Tibial nerve (tissue), 4 donors: ENCODE results near the gene PKNOX1. TPM values are rescaled to one million over a fixed set of nuclear protein-coding genes. Genes with fewer than 3 reads are reported as not detected.
"Not testable (repeated sequence)": the region's sequence is repeated elsewhere in the genome, so short reads cannot be mapped to it uniquely, and the experiment has no call there.

Experiments
- DNase-seq, 2 donors: peaks; one replicate each; pipeline ENCODE4 v3.0.0-alpha.2; 2019; ENCODE audit warnings: low spot score in 2 of 2
- H3K27ac ChIP-seq, 4 donors: fragments of 200-600 bp; sonication (generic) in 3 of 4; one replicate each; pipeline ENCODE4 v1.5.1; 2017 to 2019; ENCODE audit warnings: mild to moderate bottlenecking in 1 of 4
- H3K27me3 ChIP-seq, 2 donors: fragments of 200-600 bp; sonication (generic) in 1 of 2; one replicate each; pipeline versions ENCODE4 v1.5.1 to v1.6.0; 2017 to 2019
- H3K36me3 ChIP-seq, 3 donors: fragments of 200-600 bp; sonication (generic); one replicate each; pipeline ENCODE4 v1.5.1; 2018 to 2019
- H3K4me1 ChIP-seq, 4 donors: fragments of 200-600 bp; sonication (generic) in 3 of 4; one replicate each; pipeline ENCODE4 v1.5.1; 2017 to 2019
- H3K4me3 ChIP-seq, 4 donors: fragments of 200-600 bp; sonication (generic) in 3 of 4; one replicate each; pipeline ENCODE4 v1.5.1; 2017 to 2019; ENCODE audit warnings: mild to moderate bottlenecking in 1 of 4, moderate library complexity in 1 of 4
- H3K9me3 ChIP-seq, 4 donors: fragments of 200-600 bp; sonication (generic) in 3 of 4; one replicate each; pipeline ENCODE4 v1.5.1; 2017 to 2019
- WGBS, 2 donors: methylation state at CpG; one replicate each; pipeline ENCODE4 v1.1.5; 2018; 5-methylcytosine and 5-hydroxymethylcytosine counted together
- total RNA-seq, 4 donors: library from RNA; depleted of rRNA; stranded (reverse); fragments of >200 nt; gene quantifications; one replicate each; pipeline ENCODE4 v1.1.0, GENCODE V29; 2016

Gene PKNOX1
- total RNA-seq, 4 donors from 2014 or later: 9.0 to 23.7 (median 12.3) TPM

DNA sequence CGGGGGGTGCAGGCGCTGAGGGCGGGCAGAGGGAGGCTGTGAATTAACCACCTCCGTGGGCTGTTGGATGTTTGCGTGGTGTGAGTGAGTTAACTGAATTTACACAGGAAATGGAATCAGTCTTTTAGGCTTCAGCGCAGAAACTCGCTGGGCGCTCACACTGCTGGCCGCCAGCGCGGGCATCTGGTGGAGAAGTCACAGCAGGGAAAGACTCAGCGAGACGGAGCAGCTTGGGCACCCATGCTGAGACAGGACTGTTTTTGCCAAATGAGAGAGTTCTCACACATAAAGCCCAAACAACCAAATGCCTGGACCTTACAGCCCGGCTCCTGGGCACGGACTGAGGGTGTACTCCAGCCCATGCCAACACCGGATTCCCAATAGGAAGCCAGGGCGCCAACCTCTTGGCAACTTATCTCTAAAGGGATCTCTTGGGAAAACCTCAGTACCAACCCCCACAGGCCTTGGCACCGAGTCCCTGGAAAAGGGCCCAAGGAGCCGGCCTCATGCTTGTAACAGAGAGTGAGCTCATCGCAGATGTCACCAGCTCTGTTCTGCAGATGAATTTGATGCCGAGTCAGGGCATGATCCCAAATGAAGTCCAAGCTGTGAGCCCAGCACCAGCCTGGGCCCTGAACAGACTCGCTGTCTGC, 90.0 kb downstream of the PKNOX1 start:
- H3K27me3 ChIP-seq, H3K27ac ChIP-seq, H3K4me3 ChIP-seq, DNase-seq, H3K36me3 ChIP-seq, H3K4me1 ChIP-seq, H3K9me3 ChIP-seq: not testable (repeated sequence)
- no CpG with 5 or more reads among the region's 22 CpGs for WGBS, 2 donors

GRCh38 chr21:43065991-43066390, 91.6 kb downstream of the PKNOX1 start:
- not testable (repeated sequence) for H3K36me3 ChIP-seq, H3K4me3 ChIP-seq, DNase-seq, H3K27me3 ChIP-seq, H3K4me1 ChIP-seq, H3K27ac ChIP-seq, H3K9me3 ChIP-seq
- no CpG with 5 or more reads among the region's 30 CpGs for WGBS, 2 donors

GRCh38 chr21:43066690-43067089, 92.3 kb downstream of the PKNOX1 start:
- H3K9me3 ChIP-seq, H3K27ac ChIP-seq, H3K4me1 ChIP-seq, H3K36me3 ChIP-seq, H3K4me3 ChIP-seq, DNase-seq, H3K27me3 ChIP-seq: not testable (repeated sequence)
- WGBS, 2 donors: 77 to 92% methylated on average over 6 to 7 of the region's 12 CpGs

DNA sequence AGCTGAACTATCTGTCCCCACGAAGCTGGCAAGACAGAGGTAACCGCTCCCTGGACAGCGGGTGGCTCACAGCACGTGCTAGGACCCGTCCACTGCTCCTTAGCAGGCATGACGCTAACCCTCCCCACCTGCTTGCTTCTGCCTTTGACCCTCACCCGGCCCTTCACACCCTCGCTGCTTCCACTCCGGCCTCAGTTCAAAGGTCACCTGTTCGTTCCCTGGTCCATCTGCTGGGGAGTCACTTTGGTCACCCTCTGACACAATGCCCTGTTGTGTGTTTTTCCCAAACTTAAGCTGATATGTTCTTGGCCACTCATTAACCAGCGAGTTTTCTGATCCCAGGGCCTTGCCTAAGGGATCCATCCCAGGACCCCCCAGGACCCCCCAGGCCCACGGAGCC, 93.7 kb downstream of the PKNOX1 start:
- DNase-seq: not testable (repeated sequence)

DNA sequence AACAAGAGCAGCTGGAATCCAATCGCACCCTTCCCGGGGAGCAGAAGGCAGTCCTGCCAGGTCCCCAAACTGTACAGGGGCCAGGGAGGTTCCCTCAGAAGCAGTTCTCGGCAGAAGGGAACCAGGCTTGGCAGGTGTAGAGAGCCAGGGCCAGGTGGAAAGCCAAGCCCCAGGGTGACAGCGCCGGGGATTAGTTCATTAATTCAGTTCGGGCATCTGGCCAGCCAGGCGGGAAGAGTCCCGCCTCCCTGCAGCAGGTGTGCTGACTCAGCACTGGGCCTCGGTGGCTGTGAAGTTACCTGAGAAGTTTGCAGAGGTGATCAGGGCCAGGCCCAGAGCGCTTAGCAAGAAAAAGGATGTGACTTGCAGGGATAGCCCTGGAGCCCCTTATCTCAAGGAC, 95.3 kb downstream of the PKNOX1 start:
- H3K4me1 ChIP-seq, H3K9me3 ChIP-seq, DNase-seq, H3K36me3 ChIP-seq, H3K27ac ChIP-seq, H3K4me3 ChIP-seq, H3K27me3 ChIP-seq: not testable (repeated sequence)
- no CpG with 5 or more reads among the region's 10 CpGs for WGBS, 2 donors

More for the DNA sequence above, 93.7 kb downstream of the PKNOX1 start:
- H3K4me3 ChIP-seq, H3K36me3 ChIP-seq, H3K27me3 ChIP-seq, H3K4me1 ChIP-seq, H3K27ac ChIP-seq, H3K9me3 ChIP-seq: not testable (repeated sequence)
- no CpG with 5 or more reads among the region's 12 CpGs for WGBS, 2 donors

DNA sequence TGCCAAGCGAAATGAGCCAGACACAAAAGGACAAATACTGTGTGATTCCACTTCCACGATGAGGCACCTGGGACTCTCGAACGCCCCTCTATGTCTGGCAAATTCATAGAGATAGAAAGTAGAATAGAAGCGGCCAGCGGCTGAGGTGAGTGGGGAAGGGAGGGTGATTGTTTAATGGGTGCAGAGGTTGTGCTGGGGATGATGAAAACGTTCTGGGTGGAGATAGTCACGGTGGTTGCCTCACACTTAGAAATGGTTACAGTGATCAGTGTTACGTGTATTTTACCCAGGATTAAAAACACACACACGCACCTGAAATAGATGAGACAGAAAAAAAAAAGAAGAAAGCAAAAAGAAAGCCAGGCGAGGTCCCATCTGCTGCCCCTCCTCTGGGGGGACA, 98.4 kb downstream of the PKNOX1 start:
- H3K4me3 ChIP-seq, H3K27me3 ChIP-seq, H3K9me3 ChIP-seq, H3K27ac ChIP-seq, H3K36me3 ChIP-seq, DNase-seq, H3K4me1 ChIP-seq: not testable (repeated sequence)
- no CpG with 5 or more reads among the region's 11 CpGs for WGBS, 2 donors

DNA sequence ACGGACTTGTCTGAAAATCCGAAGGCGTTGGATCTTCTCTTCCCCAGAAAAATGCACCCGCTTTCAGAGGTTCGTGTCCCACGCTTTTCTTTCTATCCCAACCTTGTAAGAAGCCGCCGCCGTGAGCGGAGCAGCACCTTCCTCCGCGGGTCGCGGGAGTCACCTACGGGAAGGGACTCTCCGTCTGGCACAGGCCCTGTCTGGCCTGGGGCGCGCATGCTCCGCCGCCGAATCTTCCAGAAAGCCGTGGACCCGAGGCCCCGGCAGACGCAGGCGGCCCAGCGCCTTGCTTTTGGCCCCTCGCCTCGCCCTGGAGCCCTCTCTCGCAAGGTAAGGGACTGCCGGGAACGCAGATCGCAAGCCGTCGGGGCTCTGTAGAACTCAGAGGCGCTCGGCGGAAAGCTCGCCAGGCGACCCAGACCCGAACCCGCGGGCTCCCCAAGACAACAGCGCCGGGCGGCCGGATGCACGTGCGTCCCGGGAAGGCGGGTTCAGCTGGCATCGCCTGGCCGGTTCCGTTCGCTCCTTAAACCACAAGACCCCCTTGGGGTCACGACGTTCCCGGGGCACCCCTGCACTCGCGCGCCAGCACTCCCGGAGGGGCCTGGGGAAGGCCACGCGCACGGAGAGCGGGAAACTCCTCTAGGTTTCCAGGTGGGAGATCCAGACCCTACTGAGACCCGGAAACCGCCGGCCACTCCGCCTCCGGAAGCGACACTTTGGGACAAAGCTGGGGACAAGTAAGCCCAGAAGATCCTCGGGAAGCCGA, 100.2 kb downstream of the PKNOX1 start:
- not testable (repeated sequence) for H3K27me3 ChIP-seq, H3K36me3 ChIP-seq, H3K27ac ChIP-seq, DNase-seq, H3K4me1 ChIP-seq, H3K9me3 ChIP-seq, H3K4me3 ChIP-seq
- WGBS, 2 donors: no CpG with 5 or more reads among the region's 74 CpGs

- H3K27ac ChIP-seq, H3K4me1 ChIP-seq, DNase-seq, H3K9me3 ChIP-seq, H3K36me3 ChIP-seq, H3K4me3 ChIP-seq, H3K27me3 ChIP-seq: not testable (repeated sequence)
- WGBS, 2 donors: no CpG with 5 or more reads among the region's 84 CpGs
Observed at GRCh38 chr21:43075170-43076022, 101.0 kb downstream of the PKNOX1 start, which contains the start of gene CBS. Gene CBS (minus strand): TSS chr21:43075835. CDS start chr21:43072193, 3,642 bp downstream.

DNA sequence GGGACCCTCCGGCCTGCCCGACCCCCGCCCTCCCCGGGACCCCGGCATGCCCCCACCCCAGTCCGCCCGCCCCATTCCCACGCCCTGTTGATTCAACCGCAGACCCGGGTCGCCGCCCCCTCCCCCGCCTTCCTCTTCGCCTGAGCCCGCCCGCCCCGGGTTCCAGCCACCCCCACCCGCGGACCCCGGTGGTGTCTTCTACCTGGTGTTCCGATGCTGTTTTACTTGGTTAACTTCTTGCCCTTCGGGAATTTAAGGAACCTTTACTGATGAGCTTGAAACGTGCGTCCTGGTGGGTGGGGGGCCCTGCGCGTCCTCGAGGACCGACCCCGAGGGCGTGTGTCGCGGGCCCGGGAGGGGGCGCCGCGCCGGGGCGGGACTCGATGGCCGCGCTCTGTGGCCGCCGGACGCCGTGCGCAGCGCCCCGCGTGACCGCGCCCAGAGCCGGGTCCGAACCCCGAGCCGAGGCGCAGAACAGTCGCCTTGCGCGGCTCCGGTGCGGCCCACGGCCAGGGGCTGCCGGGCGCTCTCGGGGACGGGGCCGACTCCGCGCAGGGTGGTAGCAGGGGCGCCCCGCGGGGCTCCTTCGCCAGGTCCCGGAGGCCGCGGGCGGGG, 101.8 kb downstream of the PKNOX1 start:
- not testable (repeated sequence) for H3K27ac ChIP-seq, H3K9me3 ChIP-seq, H3K4me1 ChIP-seq, DNase-seq, H3K36me3 ChIP-seq, H3K27me3 ChIP-seq, H3K4me3 ChIP-seq
- WGBS, 2 donors: no CpG with 5 or more reads among the region's 77 CpGs

- WGBS, 2 donors: no CpG with 5 or more reads among the region's 28 CpGs
- not testable (repeated sequence) for H3K36me3 ChIP-seq, H3K27ac ChIP-seq, H3K4me3 ChIP-seq, H3K27me3 ChIP-seq, H3K9me3 ChIP-seq, DNase-seq, H3K4me1 ChIP-seq
Observed at GRCh38 chr21:43076643-43077042, 102.3 kb downstream of the PKNOX1 start.

- H3K4me3 ChIP-seq, DNase-seq, H3K27ac ChIP-seq, H3K4me1 ChIP-seq, H3K36me3 ChIP-seq, H3K9me3 ChIP-seq, H3K27me3 ChIP-seq: not testable (repeated sequence)
- no CpG with 5 or more reads among the region's 24 CpGs for WGBS, 2 donors
Observed at GRCh38 chr21:43082587-43083300, 108.4 kb downstream of the PKNOX1 start.
